ENCODE data around the gene UVSSA. TPM values are rescaled to one million over a fixed set of nuclear protein-coding genes. Genes with fewer than 3 reads are reported as not detected.
"Not testable (repeated sequence)": the region's sequence is repeated elsewhere in the genome, so short reads cannot be mapped to it uniquely, and the experiment has no call there.

UVSSA gene
- total RNA-seq, 2 experiments from 2014 or later: 16.7 to 17.0 TPM

- ChIA-PET CTCF (interaction anchor here (0.7 kb wide), 1 partner anchor 29 kb away, joined by 6 read pairs; the partner anchor contains the start of gene UVSSA), POLR2A (interaction anchor here (0.5 kb wide), 1 partner anchor 22 kb away, joined by 3 read pairs; no protein-coding TSS in a partner anchor)
- no peak for DNase-seq
- peaks cover 26% of the 10 kb centered on the region for H3K4me1 Mint-ChIP-seq (ENCODE audit: low read depth)
- H3K9me3 Mint-ChIP-seq (ENCODE audit: insufficient read depth): no peaks in the 10 kb centered on the region
- H3K4me3 Mint-ChIP-seq: no peak overlapping the region
- H3K27me3 Mint-ChIP-seq (ENCODE audit: low read depth): no peaks in the 10 kb centered on the region
- H3K36me3 Mint-ChIP-seq (ENCODE audit: low read depth): peaks cover 58% of the 10 kb centered on the region
- no peak for ATAC-seq
- no peak overlapping the region for H3K27ac Mint-ChIP-seq
Measured at GRCh38 chr4:1318488-1319213, 28.4 kb upstream of the UVSSA start.

- Mint-ChIP-seq H3K4me1 (ENCODE audit: low read depth) (peaks cover 11% of the 10 kb centered on the region), H3K36me3 (ENCODE audit: low read depth) (peaks cover 39% of the 10 kb centered on the region), H3K9me3 (ENCODE audit: insufficient read depth) (no peaks in the 10 kb centered on the region), H3K4me3 (no peak overlapping the region), H3K27ac (no peak overlapping the region), H3K27me3 (ENCODE audit: low read depth) (no peaks in the 10 kb centered on the region)
- CTCF ChIA-PET: no interaction called here
- ATAC-seq (no peak), DNase-seq (no peak)
- POLR2A ChIA-PET: no interaction called here
Measured at GRCh38 chr4:1321486-1321885, 25.5 kb upstream of the UVSSA start.

GRCh38 chr4:1321946-1322650 lies 24.9 kb upstream of the UVSSA start:
- no peak overlapping the region for H3K27ac Mint-ChIP-seq
- no peaks in the 10 kb centered on the region for H3K9me3 Mint-ChIP-seq (ENCODE audit: insufficient read depth)
- H3K4me3 Mint-ChIP-seq: no peak overlapping the region
- peaks cover 11% of the 10 kb centered on the region for H3K4me1 Mint-ChIP-seq (ENCODE audit: low read depth)
- peaks cover 36% of the 10 kb centered on the region for H3K36me3 Mint-ChIP-seq (ENCODE audit: low read depth)
- ChIA-PET CTCF (no interaction called here), POLR2A (interaction anchor here (0.7 kb wide), 1 partner anchor 388 kb away, joined by 3 read pairs; no protein-coding TSS in a partner anchor)
- DNase-seq (no peak), ATAC-seq (no peak)
- no peaks in the 10 kb centered on the region for H3K27me3 Mint-ChIP-seq (ENCODE audit: low read depth)

- H3K4me1 Mint-ChIP-seq (ENCODE audit: low read depth): peaks cover 4% of the 10 kb centered on the region
- ATAC-seq (no peak), DNase-seq (no peak)
- H3K27me3 Mint-ChIP-seq (ENCODE audit: low read depth): no peaks in the 10 kb centered on the region
- H3K27ac Mint-ChIP-seq: no peak overlapping the region
- no peaks in the 10 kb centered on the region for H3K9me3 Mint-ChIP-seq (ENCODE audit: insufficient read depth)
- peaks cover 29% of the 10 kb centered on the region for H3K36me3 Mint-ChIP-seq (ENCODE audit: low read depth)
- CTCF ChIA-PET: no interaction called here
- POLR2A ChIA-PET: no interaction called here
- no peak overlapping the region for H3K4me3 Mint-ChIP-seq
Measured at GRCh38 chr4:1323280-1323634, 23.8 kb upstream of the UVSSA start.

GRCh38 chr4:1323635-1324442 lies 23.2 kb upstream of the UVSSA start:
- peaks cover under 1% of the 10 kb centered on the region for H3K4me1 Mint-ChIP-seq (ENCODE audit: low read depth)
- no peak for ATAC-seq
- peaks cover 30% of the 10 kb centered on the region for H3K36me3 Mint-ChIP-seq (ENCODE audit: low read depth)
- no peaks in the 10 kb centered on the region for H3K27me3 Mint-ChIP-seq (ENCODE audit: low read depth)
- POLR2A ChIA-PET: no interaction called here
- no peaks in the 10 kb centered on the region for H3K9me3 Mint-ChIP-seq (ENCODE audit: insufficient read depth)
- H3K4me3 Mint-ChIP-seq: no peak overlapping the region
- DNase-seq: no peak
- CTCF ChIA-PET: no interaction called here
- no peak overlapping the region for H3K27ac Mint-ChIP-seq

- H3K27me3 Mint-ChIP-seq (ENCODE audit: low read depth); DNase-seq; H3K9me3 Mint-ChIP-seq (ENCODE audit: insufficient read depth); CTCF ChIA-PET; POLR2A ChIA-PET; H3K4me1 Mint-ChIP-seq (ENCODE audit: low read depth); ATAC-seq; H3K4me3 Mint-ChIP-seq; H3K27ac Mint-ChIP-seq: not testable (repeated sequence)
- peaks cover 33% of the 10 kb centered on the region for H3K36me3 Mint-ChIP-seq (ENCODE audit: low read depth)
Measured at GRCh38 chr4:1324443-1325175, 22.4 kb upstream of the UVSSA start.

GRCh38 chr4:1325176-1325480 lies 21.9 kb upstream of the UVSSA start:
- Mint-ChIP-seq H3K4me3 (no peak overlapping the region), H3K36me3 (ENCODE audit: low read depth) (peaks cover 31% of the 10 kb centered on the region), H3K4me1 (ENCODE audit: low read depth) (peaks cover 13% of the 10 kb centered on the region), H3K9me3 (ENCODE audit: insufficient read depth) (no peaks in the 10 kb centered on the region), H3K27me3 (ENCODE audit: low read depth) (no peaks in the 10 kb centered on the region), H3K27ac (no peak overlapping the region)
- CTCF ChIA-PET: no interaction called here
- DNase-seq: no peak
- POLR2A ChIA-PET: no interaction called here
- ATAC-seq: no peak

GRCh38 chr4:1325681-1326635 lies 21.1 kb upstream of the UVSSA start:
- ChIA-PET CTCF (no interaction called here), POLR2A (no interaction called here)
- Mint-ChIP-seq H3K9me3 (ENCODE audit: insufficient read depth) (no peaks in the 10 kb centered on the region), H3K27me3 (ENCODE audit: low read depth) (no peaks in the 10 kb centered on the region), H3K4me3 (no peak overlapping the region), H3K4me1 (ENCODE audit: low read depth) (peaks cover 22% of the 10 kb centered on the region), H3K36me3 (ENCODE audit: low read depth) (peaks cover 33% of the 10 kb centered on the region), H3K27ac (no peak overlapping the region)
- no peak for ATAC-seq
- DNase-seq: no peak

- no peak overlapping the region for H3K27ac Mint-ChIP-seq
- CTCF ChIA-PET: interaction anchor here (0.7 kb wide), 1 partner anchor 12 kb away, joined by 3 read pairs; no protein-coding TSS in a partner anchor
- no peaks in the 10 kb centered on the region for H3K9me3 Mint-ChIP-seq (ENCODE audit: insufficient read depth)
- no peak for ATAC-seq
- DNase-seq: no peak
- peaks cover 30% of the 10 kb centered on the region for H3K4me1 Mint-ChIP-seq (ENCODE audit: low read depth)
- no peak overlapping the region for H3K4me3 Mint-ChIP-seq
- POLR2A ChIA-PET: no interaction called here
- no peaks in the 10 kb centered on the region for H3K27me3 Mint-ChIP-seq (ENCODE audit: low read depth)
- peaks cover 33% of the 10 kb centered on the region for H3K36me3 Mint-ChIP-seq (ENCODE audit: low read depth)
Measured at GRCh38 chr4:1326751-1327525, 20.1 kb upstream of the UVSSA start.

- Mint-ChIP-seq H3K4me3 (no peak overlapping the region), H3K36me3 (ENCODE audit: low read depth) (peaks cover 39% of the 10 kb centered on the region), H3K4me1 (ENCODE audit: low read depth) (peaks cover 35% of the 10 kb centered on the region), H3K27me3 (ENCODE audit: low read depth) (no peaks in the 10 kb centered on the region), H3K9me3 (ENCODE audit: insufficient read depth) (no peaks in the 10 kb centered on the region), H3K27ac (no peak overlapping the region)
- ChIA-PET POLR2A (interaction anchor here (0.6 kb wide), 1 partner anchor 21 kb away, joined by 3 read pairs; no protein-coding TSS in a partner anchor), CTCF (interaction anchor here (0.7 kb wide), 1 partner anchor 13 kb away, joined by 3 read pairs; no protein-coding TSS in a partner anchor)
- ATAC-seq (no peak), DNase-seq (no peak)
Measured at GRCh38 chr4:1327526-1328266, 19.3 kb upstream of the UVSSA start.

All from activated CD8-positive, alpha-beta T cell treated with anti-CD3 and anti-CD28 coated beads, Interleukin-2, amount 10 ng/mL, durations not matched to agents 7 days and 5 days (primary cell).